IPS DF 6.9 (cell line): Measurements from ENCODE around the gene TRAF2.

Experiments
- DNase-seq: peaks from one replicate; pipeline ENCODE4 v3.0.0-alpha.2; 2013; ENCODE audit warnings: low read depth, low spot score
- H3K27ac ChIP-seq: one replicate; pipeline ENCODE4 v1.5.1; 2013; ENCODE audit warnings: low read length, control low read depth
- H3K27me3 ChIP-seq: 2 replicates; pipeline ENCODE4 v1.6.1; 2013; ENCODE audit warnings: mild to moderate bottlenecking, low read length; ENCODE audit not compliant: control insufficient read depth, insufficient read depth
- H3K36me3 ChIP-seq: 2 replicates; pipeline ENCODE4 v1.6.1; 2013; ENCODE audit warnings: low read length; ENCODE audit not compliant: control insufficient read depth, insufficient read depth
- H3K4me1 ChIP-seq: 2 replicates; pipeline ENCODE4 v1.6.1; 2013; ENCODE audit warnings: low read length; ENCODE audit not compliant: control insufficient read depth, insufficient read depth
- H3K4me3 ChIP-seq: 2 replicates; pipeline ENCODE4 v1.5.1; 2013; ENCODE audit warnings: mild to moderate bottlenecking, low read length
- H3K9me3 ChIP-seq: 2 replicates; pipeline ENCODE4 v1.6.1; 2013; ENCODE audit warnings: low read length, inconsistent platforms; ENCODE audit not compliant: control insufficient read depth, insufficient read depth
- WGBS: extraction: QIAGEN DNeasy Blood & Tissue Kit; methylation state at CpG from one replicate; pipeline ENCODE4 v1.1.7; 2013; ENCODE audit warnings: mixed read lengths, missing lambda C conversion rate; ENCODE audit not compliant: insufficient read length, insufficient coverage; 5-methylcytosine and 5-hydroxymethylcytosine counted together

The TRAF2 gene

GRCh38 chr9:136973618-136974617 is 87.6 kb downstream of the TRAF2 start:
- DNase-seq: no peak
- Histone ChIP-seq H3K27me3 (no peaks in the 10 kb centered on the region), H3K4me3 (no peak overlapping the region), H3K27ac (no peak overlapping the region), H3K4me1 (peaks cover 2% of the 10 kb centered on the region), H3K36me3 (no peaks in the 10 kb centered on the region), H3K9me3 (no peaks in the 10 kb centered on the region)
- no CpG with 5 or more reads among the region's 29 CpGs for WGBS

GRCh38 chr9:136974817-136975535 is 88.7 kb downstream of the TRAF2 start:
- WGBS: no CpG with 5 or more reads among the region's 15 CpGs
- DNase-seq: no peak
- H3K27me3 ChIP-seq: no peaks in the 10 kb centered on the region
- no peaks in the 10 kb centered on the region for H3K36me3 ChIP-seq
- H3K9me3 ChIP-seq: no peaks in the 10 kb centered on the region
- no peak overlapping the region for H3K4me3 ChIP-seq
- H3K27ac ChIP-seq: no peak overlapping the region
- H3K4me1 ChIP-seq: peaks cover 2% of the 10 kb centered on the region

GRCh38 chr9:136975644-136976043 is 89.3 kb downstream of the TRAF2 start:
- no peak overlapping the region for H3K27ac ChIP-seq
- peaks cover 2% of the 10 kb centered on the region for H3K4me1 ChIP-seq
- H3K36me3 ChIP-seq: no peaks in the 10 kb centered on the region
- WGBS: no CpG with 5 or more reads among the region's 14 CpGs
- H3K9me3 ChIP-seq: no peaks in the 10 kb centered on the region
- no peaks in the 10 kb centered on the region for H3K27me3 ChIP-seq
- H3K4me3 ChIP-seq: no peak overlapping the region
- DNase-seq: no peak
